ENCODE measurements around the gene GPR149. TPM values are rescaled to one million over a fixed set of nuclear protein-coding genes. Genes with fewer than 3 reads are reported as not detected.

Gene GPR149
- total RNA-seq, 4 donors from 2014 or later, result not detected

DNA sequence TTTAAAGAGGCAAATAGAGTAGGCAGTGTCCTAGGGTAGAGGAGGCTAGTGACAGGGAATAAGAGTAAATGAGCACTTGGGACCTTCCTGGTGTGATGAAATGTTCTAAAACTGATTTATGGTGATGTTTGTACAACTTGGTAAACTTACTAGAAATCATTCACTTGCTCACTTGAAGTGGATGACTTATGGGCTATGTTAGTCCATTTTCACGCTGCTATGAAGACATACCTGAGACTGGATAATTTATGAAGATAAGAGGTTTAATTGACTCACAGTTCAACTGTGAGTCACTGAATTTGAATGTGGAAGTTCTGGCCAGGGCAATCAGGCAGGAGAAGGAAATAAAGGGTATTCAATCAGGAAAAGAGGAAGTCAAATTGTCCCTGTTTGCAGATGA, 74.0 kb downstream of the GPR149 start:
- no peak overlapping the region for H3K27ac ChIP-seq
- intact Hi-C loops (cut with DNase I; ENCODE audit: low total_unique reads), result no loop called here

DNA sequence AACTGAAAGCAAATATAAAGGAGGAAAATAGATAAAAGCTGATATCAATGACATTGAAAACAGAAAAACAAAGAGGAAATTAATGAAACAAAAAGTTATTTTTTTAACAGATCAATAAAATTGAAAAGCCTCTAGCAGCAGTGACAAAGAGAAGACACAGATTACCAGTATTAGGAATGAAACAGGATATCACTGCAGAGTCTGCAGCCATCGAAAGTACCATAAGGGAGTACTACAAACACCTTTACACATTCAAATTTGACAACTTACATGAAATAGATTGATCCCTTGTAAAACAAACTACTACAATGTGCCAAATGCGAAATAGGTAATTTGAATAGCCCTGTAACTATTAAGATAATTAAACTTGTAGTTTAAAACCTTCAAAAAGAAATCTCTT, 80.8 kb downstream of the GPR149 start:
- Histone ChIP-seq H3K4me1 (no peaks in the 10 kb centered on the region), H3K36me3 (no peaks in the 10 kb centered on the region), H3K27ac (no peak overlapping the region), H3K27me3 (no peaks in the 10 kb centered on the region), H3K9me3 (no peaks in the 10 kb centered on the region), H3K4me3 (no peak overlapping the region)
- in situ Hi-C loops (cut with MboI; ENCODE audit: low sequenced_read_pairs in 4 of 4) (loop anchor here in 3 of 4 donors (25.0 kb wide), 2 partner anchors 988 to 1338 kb away; no protein-coding TSS in a partner anchor), intact Hi-C loops (cut with DNase I; ENCODE audit: low total_unique reads) (no loop called here)
- DNase-seq (no peak), ATAC-seq (no peak)
- TF ChIP-seq POLR2A (IDR thresholded peaks at IDR 0.05), result no peak
- TF ChIP-seq, protein P1, sequence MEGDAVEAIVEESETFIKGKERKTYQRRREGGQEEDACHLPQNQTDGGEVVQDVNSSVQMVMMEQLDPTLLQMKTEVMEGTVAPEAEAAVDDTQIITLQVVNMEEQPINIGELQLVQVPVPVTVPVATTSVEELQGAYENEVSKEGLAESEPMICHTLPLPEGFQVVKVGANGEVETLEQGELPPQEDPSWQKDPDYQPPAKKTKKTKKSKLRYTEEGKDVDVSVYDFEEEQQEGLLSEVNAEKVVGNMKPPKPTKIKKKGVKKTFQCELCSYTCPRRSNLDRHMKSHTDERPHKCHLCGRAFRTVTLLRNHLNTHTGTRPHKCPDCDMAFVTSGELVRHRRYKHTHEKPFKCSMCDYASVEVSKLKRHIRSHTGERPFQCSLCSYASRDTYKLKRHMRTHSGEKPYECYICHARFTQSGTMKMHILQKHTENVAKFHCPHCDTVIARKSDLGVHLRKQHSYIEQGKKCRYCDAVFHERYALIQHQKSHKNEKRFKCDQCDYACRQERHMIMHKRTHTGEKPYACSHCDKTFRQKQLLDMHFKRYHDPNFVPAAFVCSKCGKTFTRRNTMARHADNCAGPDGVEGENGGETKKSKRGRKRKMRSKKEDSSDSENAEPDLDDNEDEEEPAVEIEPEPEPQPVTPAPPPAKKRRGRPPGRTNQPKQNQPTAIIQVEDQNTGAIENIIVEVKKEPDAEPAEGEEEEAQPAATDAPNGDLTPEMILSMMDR (IDR thresholded peaks at IDR 0.05 in 4 of 5, conservative IDR thresholded peaks at IDR 0.05 in 1 of 5), result no peak

More for the DNA sequence above, 74.0 kb downstream of the GPR149 start:
- Histone ChIP-seq H3K4me1 (no peaks in the 10 kb centered on the region), H3K27me3 (no peaks in the 10 kb centered on the region), H3K9me3 (no peaks in the 10 kb centered on the region), H3K4me3 (no peak overlapping the region), H3K36me3 (no peaks in the 10 kb centered on the region)
- ATAC-seq, result no peak
- DNase-seq, result no peak
- no peak for TF ChIP-seq POLR2A (IDR thresholded peaks at IDR 0.05)
- TF ChIP-seq, protein P1 (IDR thresholded peaks at IDR 0.05 in 4 of 5, conservative IDR thresholded peaks at IDR 0.05 in 1 of 5), result no peak
- in situ Hi-C loops (cut with MboI; ENCODE audit: low sequenced_read_pairs in 4 of 4), result no loop called here

DNA sequence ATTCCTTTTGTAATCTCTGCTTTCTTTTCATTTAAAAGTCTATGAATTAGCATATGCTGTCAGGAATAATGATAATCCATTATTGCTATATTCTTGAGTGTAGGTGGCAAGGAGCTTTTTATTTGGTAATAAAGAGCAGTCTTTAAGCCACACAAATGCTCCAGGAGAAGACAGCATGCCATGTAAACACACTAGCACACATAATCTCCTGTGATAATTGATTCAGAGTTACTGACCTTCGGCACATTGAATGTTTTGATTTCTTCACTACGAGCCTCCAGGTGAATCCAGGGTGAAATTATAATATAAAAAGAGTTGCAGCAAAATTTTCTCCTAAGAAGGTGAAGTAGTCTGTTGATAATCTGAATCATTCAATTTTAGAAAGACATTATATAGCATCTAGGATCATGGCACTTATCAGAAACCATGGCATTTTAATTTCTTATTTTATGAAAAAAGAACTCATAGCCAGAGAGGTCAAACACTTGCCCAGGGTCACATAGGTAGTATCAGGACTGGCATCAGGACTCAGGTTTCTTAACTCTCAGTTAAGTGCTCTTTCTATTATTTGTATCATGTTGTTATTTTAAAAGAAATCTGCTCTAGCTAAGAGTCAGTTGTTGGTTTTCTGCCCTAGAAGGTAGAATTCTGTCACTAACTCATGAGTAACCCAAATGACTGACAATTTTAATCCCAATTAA, 84.4 kb downstream of the GPR149 start:
- Histone ChIP-seq H3K27me3 (no peaks in the 10 kb centered on the region), H3K36me3 (no peaks in the 10 kb centered on the region), H3K4me3 (no peak overlapping the region), H3K4me1 (no peaks in the 10 kb centered on the region), H3K9me3 (no peaks in the 10 kb centered on the region), H3K27ac (no peak overlapping the region)
- no peak for TF ChIP-seq POLR2A (IDR thresholded peaks at IDR 0.05)
- TF ChIP-seq, protein P1 (IDR thresholded peaks at IDR 0.05 in 4 of 5, conservative IDR thresholded peaks at IDR 0.05 in 1 of 5), result no peak
- ATAC-seq, result no peak
- intact Hi-C loops (cut with DNase I; ENCODE audit: low total_unique reads), result no loop called here
- in situ Hi-C loops (cut with MboI; ENCODE audit: low sequenced_read_pairs in 4 of 4), result loop anchor here in 3 of 4 donors (25.0 kb wide), 2 partner anchors 992 to 1342 kb away; no protein-coding TSS in a partner anchor
- no peak for DNase-seq

DNA sequence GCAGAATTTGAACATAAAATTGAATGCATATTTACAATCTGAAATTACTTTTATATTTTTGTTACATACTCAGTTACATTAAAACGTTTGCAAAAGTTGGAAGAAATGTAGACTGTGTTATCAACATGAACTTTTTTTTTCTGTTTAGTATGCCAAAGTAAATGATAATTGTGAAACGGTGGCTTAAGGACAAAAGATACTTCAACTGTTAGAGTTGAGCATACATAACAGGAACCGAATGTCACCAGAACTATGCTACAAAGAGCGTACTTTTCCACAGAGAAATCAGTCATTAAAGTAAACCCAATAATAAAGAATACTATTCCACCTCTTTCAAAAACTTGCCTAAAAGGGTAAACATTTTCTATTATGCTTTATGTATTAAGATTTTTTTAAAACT, 91.4 kb downstream of the GPR149 start:
- ATAC-seq (no peak), DNase-seq (no peak)
- TF ChIP-seq, protein P1 (IDR thresholded peaks at IDR 0.05 in 4 of 5, conservative IDR thresholded peaks at IDR 0.05 in 1 of 5), result no peak
- no peak for TF ChIP-seq POLR2A (IDR thresholded peaks at IDR 0.05)
- intact Hi-C loops (cut with DNase I; ENCODE audit: low total_unique reads) (loop anchor here (5.0 kb wide), 2 partner anchors 984 to 1364 kb away; no protein-coding TSS in a partner anchor), in situ Hi-C loops (cut with MboI; ENCODE audit: low sequenced_read_pairs in 4 of 4) (loop anchor here (5.0 to 25.0 kb wide), 5 partner anchors 986 to 1366 kb away; no protein-coding TSS in a partner anchor)
- Histone ChIP-seq H3K4me3 (no peak overlapping the region), H3K9me3 (no peaks in the 10 kb centered on the region), H3K27me3 (no peaks in the 10 kb centered on the region), H3K36me3 (no peaks in the 10 kb centered on the region), H3K27ac (no peak overlapping the region), H3K4me1 (no peaks in the 10 kb centered on the region)
